SW480 (cell line): ENCODE measurements around the gene DSCAM.
"Not testable (repeated sequence)": the region's sequence is repeated elsewhere in the genome, so short reads cannot be mapped to it uniquely, and the experiment has no call there.

Experiments
- DNase-seq: peaks from one replicate; pipeline ENCODE4 v3.0.0-alpha.2; 2016; ENCODE audit warnings: low spot score

Gene DSCAM

DNA sequence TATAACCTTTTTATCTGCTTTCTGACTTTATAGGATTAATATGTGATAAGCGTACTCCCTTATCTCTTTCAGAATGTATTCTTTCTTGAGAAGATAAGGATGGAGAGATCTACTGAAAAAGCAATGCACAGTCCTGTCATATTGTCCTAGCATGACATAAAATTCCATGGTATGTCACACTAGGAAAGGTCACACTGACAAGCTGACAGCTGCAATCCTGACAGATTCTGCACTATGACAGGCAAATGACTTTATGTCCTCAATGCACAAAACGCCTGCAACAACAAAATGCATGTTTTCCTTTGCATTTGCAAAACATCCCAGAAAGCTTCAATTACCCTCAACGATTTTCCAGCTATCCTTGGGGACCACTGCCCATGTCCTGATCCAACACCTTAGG is 393.8 kb downstream of the DSCAM start:
- DNase-seq: no peak

DNA sequence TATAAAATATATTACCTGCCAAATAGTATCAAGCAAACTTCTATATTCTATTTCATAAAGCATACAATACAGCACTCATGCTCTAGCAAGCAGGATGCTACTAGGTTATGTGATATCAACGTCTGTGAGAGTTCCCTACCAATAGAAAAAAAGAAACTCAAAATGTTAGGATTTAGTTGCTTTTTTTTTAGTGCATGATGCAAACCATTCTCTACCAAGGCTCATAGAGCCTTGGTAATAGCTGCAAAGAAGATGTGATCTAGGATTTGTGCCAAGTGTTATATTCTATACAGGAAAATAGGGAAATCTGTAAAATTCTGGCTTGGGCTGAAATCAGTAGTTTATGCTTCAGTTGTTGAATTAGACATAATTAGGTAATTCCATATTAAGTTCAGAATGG is 394.4 kb downstream of the DSCAM start:
- no peak for DNase-seq

DNA sequence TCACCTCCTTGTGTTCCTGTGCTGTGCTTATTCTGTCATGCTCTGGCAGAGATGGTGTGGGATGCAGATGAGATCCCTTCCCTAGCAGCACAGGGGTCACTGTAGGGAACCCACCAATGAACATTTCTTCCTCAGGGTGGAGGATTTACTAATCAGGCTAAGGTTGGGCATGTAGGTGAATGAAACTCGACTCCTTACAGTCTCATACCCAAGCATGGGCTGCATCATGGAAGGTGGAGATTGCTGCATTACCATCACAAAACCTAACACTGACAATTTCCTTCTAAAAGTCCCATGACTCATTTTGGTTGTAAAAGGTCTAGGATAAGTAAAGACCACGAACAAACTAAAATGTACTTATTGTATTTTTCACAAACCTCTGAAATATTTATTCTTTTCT is 399.9 kb downstream of the DSCAM start:
- no peak for DNase-seq

DNA sequence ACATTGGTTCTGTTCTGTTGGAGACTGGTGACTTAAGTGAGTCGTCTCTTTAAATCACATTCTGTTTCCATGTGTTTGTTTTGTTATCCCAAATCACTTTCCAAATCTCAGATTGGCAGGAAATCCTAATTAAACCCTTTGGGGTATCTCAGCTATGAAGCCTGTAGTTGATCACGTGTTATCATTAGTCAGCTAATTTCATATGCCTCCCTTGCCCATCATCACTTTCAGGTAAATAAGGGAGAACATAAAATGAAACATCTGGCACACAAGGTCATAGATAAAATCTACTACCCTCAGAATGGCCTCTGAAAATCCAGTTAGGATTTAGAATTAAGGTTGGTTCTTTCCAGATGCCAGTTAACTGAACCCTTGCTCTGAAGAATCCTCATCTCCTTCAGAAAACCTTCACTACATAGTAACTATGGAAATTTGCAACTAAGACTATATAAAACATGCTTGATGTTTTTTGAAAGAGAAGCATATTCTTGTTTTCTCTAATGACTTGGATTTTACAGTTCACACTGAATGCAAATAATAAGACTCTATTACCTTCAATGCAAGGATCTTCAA is 401.5 kb downstream of the DSCAM start:
- DNase-seq: no peak

DNA sequence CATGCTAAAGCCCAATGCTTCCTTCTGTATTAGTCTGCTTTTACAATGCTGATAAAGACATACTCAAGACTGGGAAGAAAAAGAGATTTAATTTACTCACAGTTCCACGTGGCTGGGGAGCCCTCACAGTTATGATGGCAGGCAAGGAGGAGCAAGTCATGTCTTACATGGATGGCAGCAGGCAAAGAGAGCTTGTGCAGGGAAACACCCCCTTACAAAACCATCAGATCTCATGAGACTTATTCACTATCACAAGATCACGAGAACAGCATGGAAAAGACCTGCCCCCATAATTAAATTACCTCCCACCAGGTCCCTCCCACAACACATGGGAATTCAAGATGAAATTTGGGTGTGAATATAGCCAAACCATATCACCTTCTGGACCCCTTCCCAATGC is 407.4 kb downstream of the DSCAM start:
- DNase-seq: not testable (repeated sequence)

DNA sequence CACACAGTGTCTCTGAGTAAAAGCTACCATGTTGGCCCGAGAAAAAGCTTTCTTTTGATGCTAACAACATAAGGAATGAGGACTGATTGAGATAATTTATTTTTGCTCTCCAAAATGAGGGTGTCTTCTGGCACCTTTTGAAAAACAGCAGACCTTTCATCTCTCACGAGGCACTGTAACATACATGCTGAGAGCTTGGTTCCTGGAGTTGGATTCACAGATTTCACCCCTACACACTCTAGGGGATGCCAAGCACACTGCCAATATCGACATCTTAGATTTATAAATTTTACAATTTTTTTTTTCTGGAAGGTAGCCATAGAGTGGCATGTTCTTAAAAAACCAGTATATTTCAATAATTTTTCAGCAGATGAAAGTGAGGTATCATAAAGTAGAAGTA is 408.3 kb downstream of the DSCAM start:
- no peak for DNase-seq

DNA sequence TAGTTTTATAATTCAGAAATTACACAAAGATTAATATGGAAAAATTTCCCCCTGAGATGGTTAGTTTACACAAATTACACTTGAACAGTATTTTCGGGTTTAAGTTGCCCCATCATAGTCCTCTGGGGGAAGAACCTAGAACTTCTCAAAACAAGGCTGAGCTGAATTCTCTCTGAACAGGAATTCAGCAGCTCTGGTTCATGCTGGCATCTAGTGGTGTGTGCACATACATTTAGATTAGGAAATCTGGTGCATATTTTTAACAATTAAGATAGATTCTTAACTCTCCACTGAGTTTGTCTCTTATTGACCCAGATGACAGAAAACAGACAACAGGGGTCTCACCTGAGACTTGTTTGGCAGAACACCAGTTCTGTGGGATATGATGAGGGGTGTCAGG is 410.7 kb downstream of the DSCAM start:
- DNase-seq: no peak

DNA sequence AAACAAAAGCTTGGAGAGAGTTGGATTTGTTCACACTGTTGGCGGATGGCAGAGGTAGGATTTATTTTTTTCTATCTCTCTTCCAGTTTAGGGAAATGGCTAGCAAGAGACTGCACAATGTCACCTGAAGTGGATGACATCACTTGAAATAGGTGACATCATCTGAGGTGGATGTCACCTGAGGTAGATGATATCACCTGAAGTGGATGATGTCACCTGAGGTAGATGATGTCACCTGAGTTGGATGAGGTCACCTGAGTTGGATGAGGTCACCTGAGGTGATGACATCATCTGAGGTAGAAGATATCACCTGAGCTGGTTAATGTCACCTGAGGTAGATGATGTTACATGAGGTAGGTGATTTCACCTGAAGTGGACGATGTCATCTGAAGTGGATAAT is 413.4 kb downstream of the DSCAM start:
- peak; percentile 4 for DNase-seq

DNA sequence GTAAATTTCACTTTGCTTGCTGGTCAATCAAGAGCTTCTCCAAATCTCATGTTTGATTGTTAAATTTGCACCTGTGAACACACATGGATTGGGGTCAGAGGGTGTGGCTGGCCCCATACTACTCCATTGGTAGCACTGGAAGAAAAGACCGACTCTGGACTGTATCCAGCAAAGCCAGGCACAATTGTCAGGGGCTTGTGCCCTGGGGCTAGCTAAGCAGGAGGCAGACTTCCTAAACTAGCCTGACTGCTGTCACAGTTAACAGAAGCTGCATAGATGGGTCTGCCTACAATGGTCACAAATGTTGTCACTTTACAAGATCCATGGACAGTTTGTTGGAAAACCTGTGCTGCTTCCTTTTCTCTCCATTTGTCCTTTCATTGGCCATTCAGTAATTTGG is 421.0 kb downstream of the DSCAM start:
- DNase-seq: no peak

DNA sequence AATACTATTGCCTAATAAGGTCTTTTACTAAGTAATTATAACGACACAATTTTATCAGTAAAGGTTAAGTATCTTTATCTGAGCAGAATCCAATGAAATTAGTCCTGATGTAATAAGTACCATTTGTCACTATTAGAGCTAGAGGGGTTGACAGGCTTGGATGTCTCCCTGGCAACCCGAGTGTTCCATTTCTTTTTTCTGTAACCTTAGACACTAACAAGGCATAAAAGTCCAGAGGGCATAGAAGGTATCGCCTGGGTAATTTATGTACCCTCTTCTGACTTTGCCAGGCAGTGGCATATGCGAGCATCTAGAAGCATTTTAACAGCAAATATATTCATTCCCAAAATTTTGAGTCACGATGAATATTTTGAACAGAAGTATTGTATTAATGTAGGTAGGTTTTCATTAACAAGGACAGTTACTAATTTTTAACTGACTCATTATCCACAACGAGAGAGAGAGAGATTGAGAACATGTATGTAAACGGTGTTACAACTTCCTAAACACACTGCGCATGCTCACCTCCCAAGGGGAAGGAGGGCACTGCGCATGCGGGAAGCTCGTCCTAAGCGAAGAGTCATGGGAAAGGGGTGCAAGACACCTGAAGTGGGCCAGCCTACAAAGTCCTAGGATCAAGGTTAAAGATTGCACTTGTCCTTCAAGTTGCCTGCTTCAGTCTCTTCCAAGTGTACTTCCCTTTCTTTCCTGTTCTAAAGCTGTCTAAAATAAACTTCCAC is 423.9 kb downstream of the DSCAM start:
- no peak for DNase-seq

DNA sequence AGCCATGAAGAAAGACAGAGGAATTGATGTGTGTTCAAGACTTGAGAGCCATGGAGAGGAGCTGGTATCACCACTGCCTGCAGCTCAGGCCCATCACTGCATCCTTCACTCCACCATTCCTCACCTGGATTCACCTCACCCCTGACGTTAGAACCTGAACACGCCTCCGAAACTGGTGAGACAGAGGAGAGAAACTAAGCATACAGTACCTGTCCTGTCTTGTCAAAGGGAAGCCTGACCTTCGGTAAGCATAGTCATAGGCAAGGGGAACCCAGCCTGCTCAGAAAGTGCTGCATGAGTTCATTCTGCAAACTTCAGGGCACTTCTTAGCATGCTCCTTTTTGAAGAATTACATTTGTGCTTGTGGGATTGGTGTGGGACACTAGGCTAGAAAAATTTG is 425.8 kb downstream of the DSCAM start:
- no peak for DNase-seq

DNA sequence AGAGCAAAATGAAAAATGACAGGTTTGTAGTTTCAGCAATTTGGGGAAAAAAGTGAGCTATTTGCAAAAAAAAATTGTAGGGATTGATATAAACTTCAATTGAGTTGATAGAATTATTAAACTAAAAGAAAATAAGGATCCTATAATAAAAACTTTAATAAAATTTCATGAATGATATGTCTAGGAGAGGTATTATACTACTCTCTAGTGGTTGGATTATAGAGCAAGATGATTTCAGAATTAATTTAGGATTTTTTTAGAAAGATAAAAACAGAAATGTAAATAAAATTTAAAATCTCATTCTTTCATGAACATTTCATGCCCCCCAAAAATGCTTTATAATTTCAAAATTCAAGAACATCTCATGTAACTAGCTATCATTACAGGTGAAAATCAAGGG is 430.4 kb downstream of the DSCAM start:
- no peak for DNase-seq

DNA sequence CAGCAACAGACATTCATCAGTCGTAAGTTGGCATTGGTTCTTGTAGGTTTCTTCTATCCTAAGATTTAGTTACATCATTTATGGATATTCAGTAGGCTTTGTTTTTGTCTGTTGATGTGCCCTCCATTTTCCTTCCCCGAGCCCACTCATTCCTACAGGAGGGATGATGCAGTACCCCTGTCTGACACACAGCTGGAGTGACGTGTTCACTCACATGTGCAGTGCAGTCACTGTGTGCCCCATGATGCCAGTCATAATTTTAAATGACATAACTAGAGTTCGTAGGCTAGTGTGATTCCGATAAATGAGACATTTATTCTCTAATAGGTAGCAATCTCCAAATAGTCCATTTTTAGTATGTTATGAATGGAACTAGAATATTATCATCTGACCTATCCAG is 438.4 kb downstream of the DSCAM start:
- DNase-seq: no peak

DNA sequence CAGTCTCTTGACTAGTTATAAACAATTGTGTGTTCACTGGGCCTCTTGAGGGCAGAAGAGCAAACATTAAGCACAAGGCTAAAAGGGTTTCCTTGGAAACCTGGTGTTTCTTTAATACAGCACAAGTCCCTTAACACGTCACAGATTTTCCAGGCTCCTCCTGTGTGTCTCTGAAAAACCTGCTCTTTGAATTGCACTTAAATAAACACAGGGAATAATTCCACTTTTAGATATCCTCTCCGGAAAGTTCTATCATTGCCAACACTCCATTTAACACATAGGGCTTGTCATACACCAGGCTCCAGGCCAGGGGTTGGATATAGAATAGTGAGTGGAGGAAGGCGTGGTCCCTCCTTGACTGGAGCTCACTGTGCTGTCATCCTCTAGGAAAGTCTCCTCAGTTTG is 442.6 kb downstream of the DSCAM start:
- no peak for DNase-seq

DNA sequence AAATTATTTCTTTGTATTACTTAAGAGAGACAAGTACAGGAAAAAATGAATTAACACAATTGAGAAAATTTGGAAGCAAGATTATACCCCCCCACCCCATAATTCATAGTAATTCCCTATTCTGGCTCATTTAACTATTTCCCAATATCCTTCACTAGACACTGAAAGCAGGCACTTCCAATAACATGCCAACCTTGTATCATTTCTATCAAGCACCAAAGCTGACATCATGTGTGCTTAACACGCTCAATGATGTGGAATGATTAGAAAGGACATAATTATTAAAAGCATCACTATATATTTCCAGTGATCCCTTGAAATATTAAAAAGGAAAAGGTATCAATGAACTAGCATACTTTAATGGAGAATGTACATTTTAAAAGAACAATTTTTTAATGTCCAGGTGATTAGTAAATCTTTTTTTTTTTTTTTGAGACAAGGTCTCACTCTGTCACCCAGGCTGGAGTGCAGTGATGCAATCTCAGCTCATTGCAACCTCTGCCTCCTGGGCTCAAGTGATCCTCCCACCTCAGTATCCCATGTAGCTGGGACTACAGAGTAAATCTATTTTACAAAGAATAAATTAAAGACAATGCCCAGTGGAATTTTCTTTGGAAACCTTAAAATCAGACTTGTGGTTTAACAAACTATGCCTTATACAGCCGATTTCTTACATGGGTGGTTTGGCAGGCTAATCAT is 443.9 kb downstream of the DSCAM start:
- DNase-seq: no peak

DNA sequence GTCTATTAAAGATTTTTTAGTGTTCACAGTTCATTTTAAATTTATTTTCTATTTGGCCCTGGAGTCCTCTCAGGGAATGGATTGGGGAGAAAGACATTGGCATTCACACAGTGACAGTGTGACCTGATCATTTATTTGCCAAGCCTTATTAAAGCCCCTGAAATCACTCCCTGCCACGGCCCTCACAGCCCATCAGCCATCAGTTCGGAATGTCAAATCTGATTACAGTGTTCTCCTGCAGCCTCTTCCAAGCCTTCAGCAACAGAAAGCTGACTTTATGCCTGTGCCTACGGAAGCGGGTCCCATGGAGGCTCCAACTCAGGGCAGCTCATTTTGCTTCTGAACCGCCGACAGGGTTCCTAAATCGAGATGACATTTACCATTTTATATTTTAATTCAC is 451.2 kb downstream of the DSCAM start:
- DNase-seq: no peak

DNA sequence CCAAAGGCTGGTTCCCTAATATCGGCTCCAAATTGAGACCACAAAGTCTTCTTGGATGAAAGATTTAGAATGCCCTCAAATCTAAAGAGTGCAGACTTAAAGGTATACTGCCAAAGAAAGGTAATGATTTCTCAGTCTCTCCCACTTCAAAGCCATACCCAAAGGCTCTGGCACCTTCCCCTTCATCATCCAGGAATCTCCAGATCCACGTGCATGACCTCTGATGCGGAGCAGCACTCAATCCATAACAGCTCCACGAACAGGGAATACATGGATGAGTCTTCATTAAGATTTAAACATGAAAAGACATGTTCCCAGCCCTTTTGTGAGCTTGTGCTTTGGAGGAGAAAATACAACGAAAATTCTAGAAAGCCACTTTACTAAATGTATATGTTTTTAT is 453.9 kb downstream of the DSCAM start:
- DNase-seq: no peak

DNA sequence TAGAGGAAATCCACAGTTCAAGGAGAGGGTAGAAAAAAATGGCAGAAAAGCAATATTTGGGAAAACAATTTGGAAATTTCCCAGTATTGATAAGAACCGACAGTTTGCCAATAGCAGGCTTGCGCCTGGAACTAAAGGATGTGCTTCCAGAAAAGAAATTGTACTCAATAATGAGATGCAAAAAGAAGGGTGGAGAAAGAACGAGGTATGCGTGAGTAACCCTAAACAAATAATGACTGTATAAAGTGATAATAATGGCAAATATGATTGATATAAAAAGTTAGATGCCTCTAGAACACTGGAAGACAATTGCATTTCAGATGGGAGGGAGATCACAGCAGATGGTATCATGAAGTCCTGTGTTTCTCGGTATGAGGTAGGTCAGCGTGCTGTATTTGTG is 458.9 kb downstream of the DSCAM start:
- no peak for DNase-seq

DNA sequence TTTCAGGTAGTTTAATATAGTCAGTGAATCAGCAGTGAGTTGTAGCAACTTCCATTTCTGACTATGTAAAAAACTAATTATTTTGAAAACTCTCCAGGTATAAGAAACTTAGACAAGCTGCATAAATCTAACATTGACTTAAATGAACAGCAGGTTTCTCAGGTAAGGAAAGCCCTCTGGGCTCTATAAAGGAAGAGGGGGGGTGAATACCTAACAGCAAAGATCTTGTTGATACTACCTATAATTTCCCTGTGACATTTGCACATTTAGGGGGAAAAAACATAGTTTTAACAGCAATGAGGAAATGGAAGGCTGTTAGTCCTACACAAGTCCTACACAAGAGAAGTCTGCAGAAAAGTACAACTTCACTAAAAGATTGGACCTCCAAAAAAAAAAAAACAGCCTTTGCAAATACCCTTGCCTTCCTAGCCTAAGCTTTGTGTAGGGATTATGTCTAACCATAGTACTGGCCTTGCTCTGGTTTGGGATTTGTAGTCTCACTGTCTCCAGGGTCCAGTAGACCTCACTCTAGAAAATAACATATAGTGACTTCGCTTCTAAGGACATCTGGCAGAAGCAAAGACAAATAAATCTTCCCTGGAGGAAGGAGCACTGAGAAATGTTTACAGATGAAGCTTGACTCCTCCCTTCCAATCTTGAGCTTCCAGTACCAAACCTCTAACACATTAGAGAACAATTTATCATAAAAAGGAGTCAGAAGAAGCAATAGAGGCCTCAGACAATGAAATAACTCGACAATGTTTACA is 459.8 kb downstream of the DSCAM start:
- no peak for DNase-seq

DNA sequence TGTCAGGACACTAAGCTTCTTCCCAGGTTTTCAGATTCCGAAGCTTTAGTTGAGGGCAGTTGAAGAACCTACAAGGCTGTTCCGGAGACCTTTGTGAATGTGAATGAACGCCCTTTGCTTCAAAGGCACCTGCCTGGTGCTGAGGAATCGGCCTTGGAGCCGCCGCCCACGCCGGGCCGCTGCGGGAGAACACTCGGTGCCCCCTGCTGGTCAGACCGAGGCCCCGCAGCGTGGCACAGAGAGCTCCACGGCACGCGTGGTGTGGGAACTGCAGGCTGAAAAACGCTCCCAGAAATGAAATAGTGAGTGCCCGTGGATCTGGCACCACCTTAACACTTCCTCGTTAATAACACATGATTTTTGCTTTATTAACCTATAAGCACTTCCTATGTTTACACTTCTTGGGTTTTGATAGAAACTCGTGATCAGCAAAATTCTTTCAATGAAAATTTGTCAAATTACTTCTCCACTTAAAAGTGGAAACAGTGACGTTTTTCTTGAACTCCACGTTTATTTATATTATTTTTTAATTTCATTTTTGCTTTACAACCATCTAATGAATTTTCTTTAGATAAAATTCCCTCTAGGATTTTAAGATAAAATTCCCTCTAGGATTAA is 460.6 kb downstream of the DSCAM start:
- DNase-seq: peak; percentile 65

DNA sequence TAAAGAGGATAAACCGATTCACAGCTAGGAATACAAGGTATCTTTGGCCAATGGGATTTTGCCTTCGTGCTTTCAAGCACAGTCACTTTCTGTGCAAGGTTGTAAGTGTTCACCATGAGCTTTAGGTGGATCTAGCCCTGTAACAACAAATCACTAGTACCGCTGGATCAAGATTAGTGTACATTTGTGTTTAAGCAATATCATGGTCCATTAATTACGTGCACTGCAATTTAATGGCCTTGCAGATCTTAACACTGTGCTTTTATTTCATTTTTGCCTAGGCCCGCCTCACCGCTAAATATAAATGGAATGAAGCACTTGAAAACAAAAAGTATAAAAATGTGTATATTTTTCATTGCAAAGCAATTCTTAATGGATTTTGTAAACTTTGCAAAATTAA is 461.1 kb downstream of the DSCAM start:
- DNase-seq: no peak

DNA sequence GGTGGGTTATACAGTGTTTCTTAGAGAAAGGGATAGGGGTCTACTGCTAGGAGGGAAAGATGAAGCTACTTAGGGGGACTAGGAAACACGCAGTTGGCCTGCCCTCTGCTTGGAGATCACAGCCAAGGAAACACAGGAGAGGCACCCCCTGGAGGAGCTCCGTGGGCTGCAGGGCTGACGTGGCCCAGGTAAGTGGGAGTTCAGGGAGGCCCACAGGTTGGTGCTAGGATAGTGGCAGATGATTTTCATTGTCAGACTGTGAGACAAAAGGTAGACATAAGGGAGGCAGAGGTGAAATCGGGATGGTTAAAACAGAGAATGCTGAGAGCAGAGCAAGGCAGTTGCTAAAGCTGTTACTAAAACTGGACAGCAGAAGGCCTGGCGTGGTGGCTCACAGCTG is 463.0 kb downstream of the DSCAM start:
- DNase-seq: no peak
